HCT116 (cell line): ENCODE results near the gene SNX13.

Source experiments
- EGR1 ChIP-seq: IDR thresholded peaks from 2 replicates; pipeline ENCODE4 v1.6.1; 2012; ENCODE audit warnings: low read depth
- EZH2 ChIP-seq: fragments of 200-600 bp; sonication (generic); IDR thresholded peaks from 2 replicates; pipeline ENCODE4 v1.6.1; 2017; ENCODE audit warnings: antibody characterized with exemption, mixed run types
- EZH2phosphoT487 ChIP-seq: fragments of 200-600 bp; IDR thresholded peaks from 2 replicates; pipeline ENCODE4 v1.6.1; 2018; ENCODE audit warnings: antibody characterized with exemption, borderline replicate concordance
- JUND ChIP-seq: IDR thresholded peaks from 2 replicates; pipeline ENCODE4 v1.6.1; 2012
- POLR2A ChIP-seq: IDR thresholded peaks from 2 replicates; pipeline ENCODE4 v1.7.0; 2011; ENCODE audit warnings: borderline replicate concordance; ENCODE audit not compliant: insufficient read depth, insufficient read length; ENCODE audit errors: extremely low read depth
- TCF7L2 ChIP-seq: IDR thresholded peaks from 2 replicates; pipeline ENCODE4 v1.7.0; 2011; ENCODE audit warnings: borderline replicate concordance, inconsistent platforms; ENCODE audit not compliant: insufficient read depth, insufficient read length; ENCODE audit errors: extremely low read depth
- YY1 ChIP-seq: IDR thresholded peaks from 2 replicates; pipeline ENCODE4 v1.6.1; 2011; ENCODE audit warnings: low read length, low read depth, moderate library complexity, mild to moderate bottlenecking; ENCODE audit not compliant: insufficient replicate concordance; ENCODE audit errors: extremely low read depth
- TF ChIP-seq, protein P1 (sequence below): IDR thresholded peaks from 2 replicates; pipeline ENCODE4 v1.6.1; 2012; ENCODE audit warnings: low read depth
- TF ChIP-seq, protein P2 (sequence below), 3 experiments: fragments of 200-600 bp in 1 of 3; sonication (generic) in 1 of 3; IDR thresholded peaks in 2 of 3; conservative IDR thresholded peaks in 1 of 3; 2 replicates each; pipeline ENCODE4 v1.5.1; 2012 to 2017; ENCODE audit warnings: low read depth in 2 of 3, low read length in 2 of 3, antibody characterized with exemption in 1 of 3, borderline replicate concordance in 1 of 3, control low read depth in 1 of 3, mild to moderate bottlenecking in 1 of 3, mixed read lengths in 1 of 3, mixed run types in 1 of 3, moderate library complexity in 1 of 3; ENCODE audit not compliant: insufficient read depth in 1 of 3

DNA sequence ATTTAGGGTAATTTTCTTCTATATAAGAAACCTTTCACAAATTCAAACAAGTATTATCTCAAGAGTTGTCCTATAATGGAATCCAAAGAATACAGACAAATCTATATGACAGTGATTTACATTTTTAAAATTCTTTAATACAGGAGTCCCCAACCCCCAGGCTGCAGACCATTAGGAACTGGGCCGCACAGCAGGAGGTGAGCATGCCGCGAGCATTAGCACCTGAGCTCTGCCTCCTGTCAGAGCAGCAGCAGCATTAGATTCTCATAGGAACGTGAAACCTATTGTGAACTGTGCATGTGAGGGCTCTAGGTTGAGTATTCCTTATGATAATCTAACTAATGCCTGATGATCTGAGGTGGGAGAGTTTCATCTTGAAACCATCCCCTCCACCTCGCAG, 37.7 kb downstream of the SNX13 start:
- no peak for TF ChIP-seq EZH2phosphoT487
- TF ChIP-seq, protein P1, sequence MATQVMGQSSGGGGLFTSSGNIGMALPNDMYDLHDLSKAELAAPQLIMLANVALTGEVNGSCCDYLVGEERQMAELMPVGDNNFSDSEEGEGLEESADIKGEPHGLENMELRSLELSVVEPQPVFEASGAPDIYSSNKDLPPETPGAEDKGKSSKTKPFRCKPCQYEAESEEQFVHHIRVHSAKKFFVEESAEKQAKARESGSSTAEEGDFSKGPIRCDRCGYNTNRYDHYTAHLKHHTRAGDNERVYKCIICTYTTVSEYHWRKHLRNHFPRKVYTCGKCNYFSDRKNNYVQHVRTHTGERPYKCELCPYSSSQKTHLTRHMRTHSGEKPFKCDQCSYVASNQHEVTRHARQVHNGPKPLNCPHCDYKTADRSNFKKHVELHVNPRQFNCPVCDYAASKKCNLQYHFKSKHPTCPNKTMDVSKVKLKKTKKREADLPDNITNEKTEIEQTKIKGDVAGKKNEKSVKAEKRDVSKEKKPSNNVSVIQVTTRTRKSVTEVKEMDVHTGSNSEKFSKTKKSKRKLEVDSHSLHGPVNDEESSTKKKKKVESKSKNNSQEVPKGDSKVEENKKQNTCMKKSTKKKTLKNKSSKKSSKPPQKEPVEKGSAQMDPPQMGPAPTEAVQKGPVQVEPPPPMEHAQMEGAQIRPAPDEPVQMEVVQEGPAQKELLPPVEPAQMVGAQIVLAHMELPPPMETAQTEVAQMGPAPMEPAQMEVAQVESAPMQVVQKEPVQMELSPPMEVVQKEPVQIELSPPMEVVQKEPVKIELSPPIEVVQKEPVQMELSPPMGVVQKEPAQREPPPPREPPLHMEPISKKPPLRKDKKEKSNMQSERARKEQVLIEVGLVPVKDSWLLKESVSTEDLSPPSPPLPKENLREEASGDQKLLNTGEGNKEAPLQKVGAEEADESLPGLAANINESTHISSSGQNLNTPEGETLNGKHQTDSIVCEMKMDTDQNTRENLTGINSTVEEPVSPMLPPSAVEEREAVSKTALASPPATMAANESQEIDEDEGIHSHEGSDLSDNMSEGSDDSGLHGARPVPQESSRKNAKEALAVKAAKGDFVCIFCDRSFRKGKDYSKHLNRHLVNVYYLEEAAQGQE, result no peak
- no peak for TF ChIP-seq YY1
- TF ChIP-seq POLR2A, result no peak
- TF ChIP-seq TCF7L2, result no peak
- no peak for TF ChIP-seq EZH2
- TF ChIP-seq JUND, result no peak
- TF ChIP-seq, protein P2, sequence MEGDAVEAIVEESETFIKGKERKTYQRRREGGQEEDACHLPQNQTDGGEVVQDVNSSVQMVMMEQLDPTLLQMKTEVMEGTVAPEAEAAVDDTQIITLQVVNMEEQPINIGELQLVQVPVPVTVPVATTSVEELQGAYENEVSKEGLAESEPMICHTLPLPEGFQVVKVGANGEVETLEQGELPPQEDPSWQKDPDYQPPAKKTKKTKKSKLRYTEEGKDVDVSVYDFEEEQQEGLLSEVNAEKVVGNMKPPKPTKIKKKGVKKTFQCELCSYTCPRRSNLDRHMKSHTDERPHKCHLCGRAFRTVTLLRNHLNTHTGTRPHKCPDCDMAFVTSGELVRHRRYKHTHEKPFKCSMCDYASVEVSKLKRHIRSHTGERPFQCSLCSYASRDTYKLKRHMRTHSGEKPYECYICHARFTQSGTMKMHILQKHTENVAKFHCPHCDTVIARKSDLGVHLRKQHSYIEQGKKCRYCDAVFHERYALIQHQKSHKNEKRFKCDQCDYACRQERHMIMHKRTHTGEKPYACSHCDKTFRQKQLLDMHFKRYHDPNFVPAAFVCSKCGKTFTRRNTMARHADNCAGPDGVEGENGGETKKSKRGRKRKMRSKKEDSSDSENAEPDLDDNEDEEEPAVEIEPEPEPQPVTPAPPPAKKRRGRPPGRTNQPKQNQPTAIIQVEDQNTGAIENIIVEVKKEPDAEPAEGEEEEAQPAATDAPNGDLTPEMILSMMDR (IDR thresholded peaks at IDR 0.05 in 2 of 3, conservative IDR thresholded peaks at IDR 0.05 in 1 of 3; ENCODE audit: borderline replicate concordance in 1 of 3, insufficient read depth in 1 of 3, low read depth in 2 of 3, low read length in 2 of 3), result no peak
- TF ChIP-seq EGR1, result no peak
